ENCODE measurements around the gene PPM1H. TPM values are rescaled to one million over a fixed set of nuclear protein-coding genes. Genes with fewer than 3 reads are reported as not detected.

Gene PPM1H
- total RNA-seq, 1 experiment from 2014 or later, result 37.1 TPM

DNA sequence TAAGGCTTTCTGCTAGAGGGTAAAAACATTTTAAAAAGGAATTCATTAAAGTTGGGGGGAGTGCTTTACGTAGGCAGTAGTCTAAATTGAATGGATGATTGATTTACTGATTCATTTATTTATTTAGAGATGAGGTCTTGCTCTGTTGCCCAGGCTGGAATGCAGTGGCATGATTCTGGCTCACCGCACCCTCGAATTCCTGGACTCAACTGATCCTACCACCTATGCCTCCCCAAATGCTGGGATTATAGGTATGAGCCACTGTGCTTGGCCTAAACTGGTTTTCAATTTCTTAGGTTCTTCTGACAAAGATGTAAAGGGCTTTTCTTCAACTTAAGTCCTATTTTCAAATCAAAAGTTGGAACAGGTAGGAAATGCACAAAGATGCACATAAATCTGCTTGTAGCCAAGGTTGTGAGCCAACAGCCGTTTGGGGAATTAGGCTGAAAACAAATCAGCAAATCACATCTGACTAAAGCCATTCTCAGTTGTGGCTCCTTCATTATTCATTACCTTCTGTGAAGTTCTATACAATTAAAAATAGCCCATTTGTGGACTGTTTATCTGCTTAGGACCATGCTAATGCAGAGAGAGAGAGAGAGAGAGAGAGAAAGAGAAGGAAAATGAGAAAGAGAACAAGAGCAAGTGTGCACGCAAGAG lies 218.0 kb downstream of the PPM1H start:
- ChIA-PET CTCF (no interaction called here), POLR2A (no interaction called here)
- H3K4me1 Mint-ChIP-seq, result peaks cover 44% of the 10 kb centered on the region

More for the DNA sequence above, 218.0 kb downstream of the PPM1H start:
- peaks cover 5% of the 10 kb centered on the region for H3K36me3 Mint-ChIP-seq
- H3K4me3 Mint-ChIP-seq, result no peak overlapping the region
- TF ChIP-seq, protein P1, sequence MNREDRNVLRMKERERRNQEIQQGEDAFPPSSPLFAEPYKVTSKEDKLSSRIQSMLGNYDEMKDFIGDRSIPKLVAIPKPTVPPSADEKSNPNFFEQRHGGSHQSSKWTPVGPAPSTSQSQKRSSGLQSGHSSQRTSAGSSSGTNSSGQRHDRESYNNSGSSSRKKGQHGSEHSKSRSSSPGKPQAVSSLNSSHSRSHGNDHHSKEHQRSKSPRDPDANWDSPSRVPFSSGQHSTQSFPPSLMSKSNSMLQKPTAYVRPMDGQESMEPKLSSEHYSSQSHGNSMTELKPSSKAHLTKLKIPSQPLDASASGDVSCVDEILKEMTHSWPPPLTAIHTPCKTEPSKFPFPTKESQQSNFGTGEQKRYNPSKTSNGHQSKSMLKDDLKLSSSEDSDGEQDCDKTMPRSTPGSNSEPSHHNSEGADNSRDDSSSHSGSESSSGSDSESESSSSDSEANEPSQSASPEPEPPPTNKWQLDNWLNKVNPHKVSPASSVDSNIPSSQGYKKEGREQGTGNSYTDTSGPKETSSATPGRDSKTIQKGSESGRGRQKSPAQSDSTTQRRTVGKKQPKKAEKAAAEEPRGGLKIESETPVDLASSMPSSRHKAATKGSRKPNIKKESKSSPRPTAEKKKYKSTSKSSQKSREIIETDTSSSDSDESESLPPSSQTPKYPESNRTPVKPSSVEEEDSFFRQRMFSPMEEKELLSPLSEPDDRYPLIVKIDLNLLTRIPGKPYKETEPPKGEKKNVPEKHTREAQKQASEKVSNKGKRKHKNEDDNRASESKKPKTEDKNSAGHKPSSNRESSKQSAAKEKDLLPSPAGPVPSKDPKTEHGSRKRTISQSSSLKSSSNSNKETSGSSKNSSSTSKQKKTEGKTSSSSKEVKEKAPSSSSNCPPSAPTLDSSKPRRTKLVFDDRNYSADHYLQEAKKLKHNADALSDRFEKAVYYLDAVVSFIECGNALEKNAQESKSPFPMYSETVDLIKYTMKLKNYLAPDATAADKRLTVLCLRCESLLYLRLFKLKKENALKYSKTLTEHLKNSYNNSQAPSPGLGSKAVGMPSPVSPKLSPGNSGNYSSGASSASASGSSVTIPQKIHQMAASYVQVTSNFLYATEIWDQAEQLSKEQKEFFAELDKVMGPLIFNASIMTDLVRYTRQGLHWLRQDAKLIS (CRISPR knock-in tag; IDR thresholded peaks at IDR 0.05; ENCODE audit: borderline replicate concordance), result no peak
- TF ChIP-seq ZNF317 (CRISPR knock-in tag; IDR thresholded peaks at IDR 0.05; ENCODE audit: borderline replicate concordance, low read depth) (no peak), ELF4 (CRISPR knock-in tag; IDR thresholded peaks at IDR 0.05; ENCODE audit: low read depth) (no peak), JAZF1 (CRISPR knock-in tag; IDR thresholded peaks at IDR 0.05) (no peak), ZMAT4 (CRISPR knock-in tag; IDR thresholded peaks at IDR 0.05) (no peak), GABPB1 (CRISPR knock-in tag; IDR thresholded peaks at IDR 0.05) (no peak), PRRX2 (CRISPR knock-in tag; IDR thresholded peaks at IDR 0.05) (no peak), MYBL2 (CRISPR knock-in tag; IDR thresholded peaks at IDR 0.05) (no peak), MXD4 (CRISPR knock-in tag; IDR thresholded peaks at IDR 0.05; ENCODE audit: borderline replicate concordance) (no peak), ATF3 (CRISPR knock-in tag; conservative IDR thresholded peaks at IDR 0.05) (no peak), SOX15 (CRISPR knock-in tag; IDR thresholded peaks at IDR 0.05) (no peak), FOXJ3 (CRISPR knock-in tag; IDR thresholded peaks at IDR 0.05; ENCODE audit: borderline replicate concordance) (no peak), ZNF138 (CRISPR knock-in tag; conservative IDR thresholded peaks at IDR 0.05) (no peak)
- TF ChIP-seq, protein P2, sequence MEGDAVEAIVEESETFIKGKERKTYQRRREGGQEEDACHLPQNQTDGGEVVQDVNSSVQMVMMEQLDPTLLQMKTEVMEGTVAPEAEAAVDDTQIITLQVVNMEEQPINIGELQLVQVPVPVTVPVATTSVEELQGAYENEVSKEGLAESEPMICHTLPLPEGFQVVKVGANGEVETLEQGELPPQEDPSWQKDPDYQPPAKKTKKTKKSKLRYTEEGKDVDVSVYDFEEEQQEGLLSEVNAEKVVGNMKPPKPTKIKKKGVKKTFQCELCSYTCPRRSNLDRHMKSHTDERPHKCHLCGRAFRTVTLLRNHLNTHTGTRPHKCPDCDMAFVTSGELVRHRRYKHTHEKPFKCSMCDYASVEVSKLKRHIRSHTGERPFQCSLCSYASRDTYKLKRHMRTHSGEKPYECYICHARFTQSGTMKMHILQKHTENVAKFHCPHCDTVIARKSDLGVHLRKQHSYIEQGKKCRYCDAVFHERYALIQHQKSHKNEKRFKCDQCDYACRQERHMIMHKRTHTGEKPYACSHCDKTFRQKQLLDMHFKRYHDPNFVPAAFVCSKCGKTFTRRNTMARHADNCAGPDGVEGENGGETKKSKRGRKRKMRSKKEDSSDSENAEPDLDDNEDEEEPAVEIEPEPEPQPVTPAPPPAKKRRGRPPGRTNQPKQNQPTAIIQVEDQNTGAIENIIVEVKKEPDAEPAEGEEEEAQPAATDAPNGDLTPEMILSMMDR (IDR thresholded peaks at IDR 0.05), result no peak
- TF ChIP-seq, protein P3, sequence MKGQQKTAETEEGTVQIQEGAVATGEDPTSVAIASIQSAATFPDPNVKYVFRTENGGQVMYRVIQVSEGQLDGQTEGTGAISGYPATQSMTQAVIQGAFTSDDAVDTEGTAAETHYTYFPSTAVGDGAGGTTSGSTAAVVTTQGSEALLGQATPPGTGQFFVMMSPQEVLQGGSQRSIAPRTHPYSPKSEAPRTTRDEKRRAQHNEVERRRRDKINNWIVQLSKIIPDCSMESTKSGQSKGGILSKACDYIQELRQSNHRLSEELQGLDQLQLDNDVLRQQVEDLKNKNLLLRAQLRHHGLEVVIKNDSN (CRISPR knock-in tag; IDR thresholded peaks at IDR 0.05), result no peak
- TF ChIP-seq, protein P4, sequence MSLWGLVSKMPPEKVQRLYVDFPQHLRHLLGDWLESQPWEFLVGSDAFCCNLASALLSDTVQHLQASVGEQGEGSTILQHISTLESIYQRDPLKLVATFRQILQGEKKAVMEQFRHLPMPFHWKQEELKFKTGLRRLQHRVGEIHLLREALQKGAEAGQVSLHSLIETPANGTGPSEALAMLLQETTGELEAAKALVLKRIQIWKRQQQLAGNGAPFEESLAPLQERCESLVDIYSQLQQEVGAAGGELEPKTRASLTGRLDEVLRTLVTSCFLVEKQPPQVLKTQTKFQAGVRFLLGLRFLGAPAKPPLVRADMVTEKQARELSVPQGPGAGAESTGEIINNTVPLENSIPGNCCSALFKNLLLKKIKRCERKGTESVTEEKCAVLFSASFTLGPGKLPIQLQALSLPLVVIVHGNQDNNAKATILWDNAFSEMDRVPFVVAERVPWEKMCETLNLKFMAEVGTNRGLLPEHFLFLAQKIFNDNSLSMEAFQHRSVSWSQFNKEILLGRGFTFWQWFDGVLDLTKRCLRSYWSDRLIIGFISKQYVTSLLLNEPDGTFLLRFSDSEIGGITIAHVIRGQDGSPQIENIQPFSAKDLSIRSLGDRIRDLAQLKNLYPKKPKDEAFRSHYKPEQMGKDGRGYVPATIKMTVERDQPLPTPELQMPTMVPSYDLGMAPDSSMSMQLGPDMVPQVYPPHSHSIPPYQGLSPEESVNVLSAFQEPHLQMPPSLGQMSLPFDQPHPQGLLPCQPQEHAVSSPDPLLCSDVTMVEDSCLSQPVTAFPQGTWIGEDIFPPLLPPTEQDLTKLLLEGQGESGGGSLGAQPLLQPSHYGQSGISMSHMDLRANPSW (CRISPR knock-in tag; conservative IDR thresholded peaks at IDR 0.05; ENCODE audit: low read depth), result no peak
- TF ChIP-seq, protein P5, sequence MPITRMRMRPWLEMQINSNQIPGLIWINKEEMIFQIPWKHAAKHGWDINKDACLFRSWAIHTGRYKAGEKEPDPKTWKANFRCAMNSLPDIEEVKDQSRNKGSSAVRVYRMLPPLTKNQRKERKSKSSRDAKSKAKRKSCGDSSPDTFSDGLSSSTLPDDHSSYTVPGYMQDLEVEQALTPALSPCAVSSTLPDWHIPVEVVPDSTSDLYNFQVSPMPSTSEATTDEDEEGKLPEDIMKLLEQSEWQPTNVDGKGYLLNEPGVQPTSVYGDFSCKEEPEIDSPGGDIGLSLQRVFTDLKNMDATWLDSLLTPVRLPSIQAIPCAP (CRISPR knock-in tag; IDR thresholded peaks at IDR 0.05), result no peak
- H3K9me3 Mint-ChIP-seq, result no peaks in the 10 kb centered on the region
- ATAC-seq (no peak), DNase-seq (ENCODE audit: low spot score) (no peak)
- no peaks in the 10 kb centered on the region for H3K27me3 Mint-ChIP-seq (ENCODE audit: low read depth)
- peak overlapping the region; percentile 84 for H3K27ac Mint-ChIP-seq

Measured in WTC11 (cell line).